H1 (cell line): ENCODE measurements around the gene ANXA2. TPM values are rescaled to one million over a fixed set of nuclear protein-coding genes. Genes with fewer than 3 reads are reported as not detected.

ENCODE experiments used
- CBX8 ChIP-seq: fragments of 300-800, 300-1000 bp; sonication (generic); IDR thresholded peaks from 2 replicates; pipeline ENCODE4 v1.7.1; 2016; ENCODE audit warnings: low read depth, low read length, borderline replicate concordance
- KDM1A ChIP-seq: fragments of 200-600, 300-600 bp; sonication (generic); IDR thresholded peaks from 2 replicates; pipeline ENCODE4 v1.7.1; 2016; ENCODE audit warnings: mild to moderate bottlenecking, low read length, borderline replicate concordance
- SIRT6 ChIP-seq: IDR thresholded peaks from one replicate; pipeline ENCODE4 v1.7.1; 2012; ENCODE audit warnings: low read length, inconsistent platforms
- TAF1 ChIP-seq: IDR thresholded peaks from 2 replicates; pipeline ENCODE4 v1.6.1; 2011; ENCODE audit warnings: mild to moderate bottlenecking, low read depth, low read length
- TAF7 ChIP-seq: optimal IDR thresholded peaks from 2 replicates; pipeline ENCODE3; 2011; ENCODE audit warnings: low read depth, mild to moderate bottlenecking, inconsistent platforms, low read length, moderate library complexity, borderline replicate concordance
- TBP ChIP-seq: IDR thresholded peaks from 2 replicates; pipeline ENCODE4 v1.6.1; 2011; ENCODE audit warnings: low read depth, low read length, improper control_type of control experiment
- polyA plus RNA-seq, 7 experiments: library from polyadenylated mRNA; depleted of rRNA in 3 of 7; stranded (reverse) in 5 of 7; unstranded in 2 of 7; fragments of >200 nt in 5 of 7; fragments of 200-250 nt in 2 of 7; gene quantifications; 1 replicate in 5 of 7; 2 replicates in 1 of 7; 4 replicates in 1 of 7; pipeline versions ENCODE4 v1.2.1 to v1.2.3, GENCODE V29; 2011 to 2013; ENCODE audit warnings: missing spikeins in 2 of 7, mixed read lengths in 2 of 7
- total RNA-seq: library from RNA; stranded (reverse); fragmentation: NEBNext Ultra II Directional; extraction: Animal tissue kit (Norgen Biotek cat#: 25700); gene quantifications from 2 replicates; pipeline ENCODE4 v1.2.1, GENCODE V29; 2021
- TF ChIP-seq, protein P1 (sequence below), 3 experiments: IDR thresholded peaks; 1 replicate in 2 of 3; 2 replicates in 1 of 3; pipeline versions ENCODE4 v1.5.1 to v1.6.1; 2011; ENCODE audit warnings: low read length in 3 of 3, mild to moderate bottlenecking in 3 of 3, inconsistent platforms in 2 of 3, low read depth in 1 of 3, moderate library complexity in 1 of 3; ENCODE audit not compliant: insufficient read depth in 1 of 3; ENCODE audit errors: control extremely low read depth in 1 of 3

Gene ANXA2
- total and polyA plus RNA-seq, 2 of the 8 experiments (the other 6 are each of a cell fraction or from before 2014, with no cell fraction given): 178 to 217 TPM

DNA sequence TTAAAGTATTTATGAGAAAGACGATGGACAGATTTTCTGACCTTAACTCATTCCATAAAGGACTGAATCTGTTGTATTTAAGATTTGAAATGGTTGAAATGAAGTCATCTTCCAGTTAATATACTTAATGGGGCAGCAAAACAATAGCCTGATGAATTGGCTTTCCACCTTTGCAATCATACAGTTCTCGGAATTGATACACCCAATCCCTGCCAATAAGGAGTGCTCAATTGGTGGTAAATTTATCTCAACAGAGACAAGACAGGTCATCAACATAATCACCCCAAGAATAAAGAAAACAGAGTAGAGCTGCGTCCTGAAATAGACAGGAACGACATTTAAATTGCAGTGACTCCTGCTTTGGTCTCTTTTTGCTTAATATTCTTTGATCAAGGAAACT, 11.2 kb downstream of the ANXA2 start (continued):
- no peak for TF ChIP-seq TAF1
- no peak for TF ChIP-seq SIRT6
- TF ChIP-seq TBP: no peak
- TF ChIP-seq, protein P1, sequence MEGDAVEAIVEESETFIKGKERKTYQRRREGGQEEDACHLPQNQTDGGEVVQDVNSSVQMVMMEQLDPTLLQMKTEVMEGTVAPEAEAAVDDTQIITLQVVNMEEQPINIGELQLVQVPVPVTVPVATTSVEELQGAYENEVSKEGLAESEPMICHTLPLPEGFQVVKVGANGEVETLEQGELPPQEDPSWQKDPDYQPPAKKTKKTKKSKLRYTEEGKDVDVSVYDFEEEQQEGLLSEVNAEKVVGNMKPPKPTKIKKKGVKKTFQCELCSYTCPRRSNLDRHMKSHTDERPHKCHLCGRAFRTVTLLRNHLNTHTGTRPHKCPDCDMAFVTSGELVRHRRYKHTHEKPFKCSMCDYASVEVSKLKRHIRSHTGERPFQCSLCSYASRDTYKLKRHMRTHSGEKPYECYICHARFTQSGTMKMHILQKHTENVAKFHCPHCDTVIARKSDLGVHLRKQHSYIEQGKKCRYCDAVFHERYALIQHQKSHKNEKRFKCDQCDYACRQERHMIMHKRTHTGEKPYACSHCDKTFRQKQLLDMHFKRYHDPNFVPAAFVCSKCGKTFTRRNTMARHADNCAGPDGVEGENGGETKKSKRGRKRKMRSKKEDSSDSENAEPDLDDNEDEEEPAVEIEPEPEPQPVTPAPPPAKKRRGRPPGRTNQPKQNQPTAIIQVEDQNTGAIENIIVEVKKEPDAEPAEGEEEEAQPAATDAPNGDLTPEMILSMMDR (IDR thresholded peaks at IDR 0.05; ENCODE audit: control extremely low read depth in 1 of 3, insufficient read depth in 1 of 3, low read depth in 1 of 3, low read length in 3 of 3): no peak
- TF ChIP-seq TAF7: no peak
- TF ChIP-seq CBX8: no peak
- TF ChIP-seq KDM1A: no peak
